HG02759 (cell line): ENCODE measurements around the gene RAP1GAP2.
"Not testable (repeated sequence)": the region's sequence is repeated elsewhere in the genome, so short reads cannot be mapped to it uniquely, and the experiment has no call there.

ENCODE experiments used
- ATAC-seq: cut with Tn5 transposase; IDR thresholded peaks from one replicate; pipeline ENCODE4 v1.9.1; 2021; ENCODE audit warnings: mild to moderate bottlenecking, moderate library complexity; ENCODE audit not compliant: unreplicated experiment

RAP1GAP2 gene

GRCh38 chr17:3012926-3013581 lies 216.8 kb downstream of the RAP1GAP2 start:
- ATAC-seq = peak; percentile 42

DNA sequence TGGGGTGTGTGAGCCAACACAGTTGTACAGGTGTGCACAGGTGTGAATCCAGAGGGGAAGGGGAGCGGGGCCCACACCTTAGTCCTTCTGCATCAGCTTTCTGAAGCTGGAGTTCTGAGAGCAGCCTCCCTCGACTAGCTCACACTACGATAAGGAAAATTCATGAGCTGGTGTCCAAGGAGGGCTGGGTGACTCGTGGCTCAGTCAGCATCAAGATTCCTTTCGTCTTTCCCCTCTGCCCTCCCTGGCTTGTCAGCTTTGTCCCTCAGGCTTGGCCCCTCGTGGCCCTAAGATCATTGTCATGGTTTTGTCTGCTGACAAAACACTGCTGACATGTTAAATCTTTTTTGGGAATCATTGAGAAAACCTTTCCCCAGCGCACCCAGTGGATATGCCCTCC lies 219.7 kb downstream of the RAP1GAP2 start:
- no peak for ATAC-seq

DNA sequence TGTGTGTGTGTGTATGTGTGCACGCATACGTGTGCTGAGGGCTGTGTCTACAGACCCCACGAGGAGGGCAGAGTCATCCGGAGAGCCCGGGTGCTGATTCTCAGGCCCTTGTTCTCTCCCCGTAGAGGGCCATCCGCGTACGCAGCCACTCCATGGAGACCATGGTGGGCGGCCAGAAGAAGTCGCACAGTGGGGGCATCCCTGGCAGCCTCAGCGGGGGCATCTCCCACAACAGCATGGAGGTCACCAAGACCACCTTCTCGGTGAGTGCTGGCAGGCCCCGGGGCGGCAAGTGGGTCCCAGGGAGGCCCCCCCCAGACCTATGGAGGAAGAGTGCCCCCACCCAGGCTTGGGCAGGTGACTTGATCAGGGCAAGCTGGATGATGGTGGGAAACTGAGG lies 221.7 kb downstream of the RAP1GAP2 start:
- no peak for ATAC-seq

DNA sequence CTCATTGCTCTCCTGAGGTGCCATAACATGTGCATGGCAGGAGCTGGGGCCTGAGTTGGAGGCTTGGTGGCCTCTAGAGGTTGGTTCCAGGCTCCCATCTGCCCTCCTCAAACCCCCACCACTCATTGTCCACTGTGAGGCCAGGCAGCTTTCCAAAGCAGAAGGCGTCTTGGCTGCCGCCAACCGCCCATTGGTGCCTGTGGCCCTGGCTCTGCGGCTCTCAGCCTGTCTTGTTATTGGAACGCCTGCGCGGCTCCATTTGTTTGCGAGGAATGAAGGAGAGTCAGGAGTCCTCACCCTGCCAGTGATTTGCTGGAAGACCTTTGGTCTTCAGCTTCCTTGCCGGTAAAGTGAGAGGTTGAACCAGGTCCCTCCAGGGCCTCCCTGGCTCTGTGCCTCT lies 223.5 kb downstream of the RAP1GAP2 start:
- no peak for ATAC-seq

- ATAC-seq = no peak
These were observed 224.1 kb downstream of the RAP1GAP2 start for GRCh38 chr17:3020381-3020780.

DNA sequence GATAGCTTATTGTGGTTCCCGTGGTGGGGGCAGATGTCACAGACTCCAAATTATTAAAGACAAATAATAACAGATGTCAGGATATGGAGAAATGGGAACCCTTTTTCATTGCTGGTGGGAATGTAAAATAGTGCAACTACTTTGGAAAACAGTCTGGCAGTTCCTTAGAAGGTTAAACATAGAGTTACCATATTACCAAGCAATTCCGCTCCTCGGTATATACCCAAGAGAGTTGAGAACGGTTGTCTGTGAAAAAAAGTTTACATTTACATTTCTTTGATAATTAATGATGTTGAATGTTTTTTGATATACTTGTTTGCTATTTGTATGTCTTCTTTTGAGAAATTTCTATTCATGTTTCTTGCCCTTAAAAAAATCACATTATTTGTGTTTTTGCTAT lies 226.0 kb downstream of the RAP1GAP2 start:
- ATAC-seq = no peak

DNA sequence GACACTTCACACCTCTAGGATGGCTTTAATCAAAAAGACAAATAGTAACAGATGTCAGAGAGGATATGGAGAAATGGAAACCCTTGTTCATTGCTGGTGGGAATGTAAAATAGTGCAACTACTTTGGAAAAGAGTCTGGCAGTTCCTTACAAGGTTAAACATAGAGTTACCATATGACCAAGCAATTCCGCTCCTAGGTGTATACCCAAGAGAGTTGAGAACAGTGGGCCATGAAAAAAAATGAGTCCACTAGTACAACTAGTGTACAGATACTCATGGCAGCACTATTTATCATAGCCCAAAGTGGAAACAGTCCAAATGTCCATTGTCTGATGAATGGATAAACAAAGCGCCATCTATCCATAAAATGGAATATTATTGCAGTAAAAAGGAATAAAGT lies 228.1 kb downstream of the RAP1GAP2 start:
- ATAC-seq = no peak

DNA sequence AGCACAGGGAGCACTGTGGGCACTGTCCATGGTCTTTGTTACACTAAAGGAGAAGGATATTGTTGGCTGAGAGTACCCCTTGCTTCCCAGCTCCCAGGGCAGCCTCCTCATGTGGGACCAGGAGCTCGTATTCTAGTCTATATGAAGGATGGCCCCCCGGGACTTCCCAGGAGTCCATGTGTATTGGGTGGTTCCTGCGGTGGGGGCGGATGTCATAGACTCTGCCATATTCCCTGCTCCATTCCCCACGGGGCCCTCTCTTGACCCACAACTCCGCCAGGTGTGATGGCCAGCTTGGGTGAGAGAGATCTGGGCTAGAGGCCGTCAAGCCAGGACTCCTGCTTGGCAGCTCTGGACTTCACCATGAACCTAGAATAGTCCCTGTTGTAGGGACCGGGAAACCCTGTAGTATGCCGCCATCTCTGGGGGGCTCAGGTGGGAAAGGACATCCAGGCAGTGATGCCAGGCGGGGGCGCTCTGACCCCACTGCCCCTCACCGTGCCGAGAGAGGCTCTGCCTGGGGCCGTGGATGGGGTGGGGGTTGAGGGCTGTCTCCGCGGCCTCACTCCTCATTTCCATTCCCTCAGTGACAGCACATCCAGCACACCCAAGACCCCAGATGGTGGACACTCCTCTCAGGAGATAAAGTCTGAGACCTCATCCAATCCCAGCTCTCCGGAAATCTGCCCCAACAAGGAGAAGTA lies 229.3 kb downstream of the RAP1GAP2 start:
- no peak for ATAC-seq

DNA sequence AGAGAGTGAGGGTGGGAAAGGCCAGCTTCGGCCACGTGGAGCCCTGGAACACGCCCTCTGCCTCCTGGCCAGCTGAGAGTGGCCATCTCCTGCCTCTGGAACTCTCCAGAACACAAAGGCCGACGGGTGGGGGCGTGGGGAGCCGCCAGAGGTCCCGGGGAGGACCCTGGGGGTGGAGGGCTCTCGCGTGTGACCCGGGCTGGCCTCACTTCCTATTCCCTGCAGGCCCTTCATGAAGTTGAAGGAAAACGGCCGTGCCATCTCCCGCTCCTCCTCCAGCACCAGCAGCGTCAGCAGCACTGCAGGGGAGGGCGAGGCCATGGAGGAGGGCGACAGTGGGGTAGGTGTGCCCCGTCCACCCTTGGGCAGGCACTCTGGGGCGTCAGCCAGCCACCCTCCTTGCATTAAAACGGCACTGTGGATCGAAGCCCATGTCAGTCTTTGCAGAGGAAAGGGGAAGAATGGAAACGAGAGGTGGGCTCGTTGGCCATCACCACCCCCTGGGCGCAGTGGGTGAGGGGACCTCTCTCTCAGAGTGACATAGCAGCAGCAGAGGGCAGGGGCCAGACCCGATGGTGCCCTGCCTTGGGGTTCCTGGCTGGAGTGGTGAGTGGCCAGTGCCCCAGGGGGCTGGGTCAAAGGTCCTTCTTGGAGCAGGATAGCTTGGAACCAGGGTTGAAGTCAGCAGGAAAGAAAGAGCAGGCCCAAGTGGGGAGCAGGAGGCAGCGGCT lies 230.1 kb downstream of the RAP1GAP2 start:
- ATAC-seq = no peak

- ATAC-seq = no peak
These were observed 230.9 kb downstream of the RAP1GAP2 start for GRCh38 chr17:3026856-3027751.

DNA sequence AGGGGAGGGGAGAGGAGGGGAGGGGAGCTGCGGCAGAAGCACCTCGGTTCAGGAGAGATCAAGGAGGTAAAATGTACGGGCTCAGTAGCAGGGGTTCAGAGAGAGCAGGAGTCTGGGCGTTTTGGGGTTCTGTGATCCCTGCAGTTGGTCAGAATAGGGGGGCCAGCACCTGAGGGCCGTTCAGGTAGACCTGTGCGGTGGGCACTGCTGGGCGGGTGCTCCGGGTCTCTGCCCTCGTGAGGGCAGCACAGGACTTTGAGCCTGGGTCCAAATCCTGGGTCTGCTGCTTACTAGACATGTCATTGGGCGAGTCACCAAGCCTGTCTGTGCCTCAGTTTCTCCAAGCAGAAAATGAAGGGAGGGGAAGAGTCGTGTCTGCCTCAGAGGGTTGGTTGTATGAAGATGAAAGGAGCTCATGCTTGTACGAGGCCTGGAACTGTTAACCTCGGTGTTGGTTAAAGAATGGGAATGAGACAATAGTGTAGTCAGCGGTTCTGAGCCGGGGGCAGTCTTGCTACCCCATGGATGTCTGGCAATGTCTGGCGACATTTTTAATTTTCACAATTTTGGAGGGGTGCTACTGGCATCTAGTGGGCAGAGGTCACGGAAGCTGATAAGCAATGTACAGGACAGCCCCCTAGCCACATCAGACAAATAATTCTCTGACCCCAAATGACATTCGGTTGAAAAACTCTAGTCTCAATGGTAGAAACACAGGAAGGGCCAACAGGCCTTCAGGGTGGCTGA lies 231.7 kb downstream of the RAP1GAP2 start:
- ATAC-seq = no peak

DNA sequence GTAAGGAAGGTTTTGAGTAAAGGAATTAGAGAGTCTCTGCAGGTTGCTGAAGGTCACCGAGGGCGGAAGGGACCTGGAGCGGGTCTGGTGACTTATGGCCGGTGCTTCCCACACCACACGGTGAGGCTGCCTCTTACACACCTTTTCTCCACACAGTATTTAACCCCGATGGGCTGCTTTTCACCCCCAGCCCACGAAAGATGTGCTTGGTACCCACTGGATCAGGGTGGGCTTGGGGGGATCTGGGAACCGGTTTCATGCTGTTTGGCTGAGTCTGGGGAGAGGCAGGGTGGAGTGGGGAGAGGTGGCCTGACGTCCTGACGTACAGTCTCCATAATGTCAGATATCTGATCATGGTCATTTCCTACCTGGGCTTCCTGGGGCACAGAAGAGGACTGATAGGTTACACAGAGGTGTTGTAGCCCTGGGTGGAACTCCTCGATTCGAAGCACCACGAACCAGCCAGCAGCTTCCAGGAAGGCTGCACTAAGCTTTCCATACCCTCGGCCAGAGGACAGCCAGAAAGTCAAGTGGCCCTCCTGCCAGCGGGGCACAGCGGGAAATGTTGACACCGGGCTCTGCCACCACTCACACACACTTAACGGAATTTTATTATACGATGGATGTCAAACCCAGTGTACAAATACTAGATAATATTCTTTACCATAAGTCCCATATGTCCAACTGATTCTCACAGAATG lies 233.1 kb downstream of the RAP1GAP2 start:
- no peak for ATAC-seq

DNA sequence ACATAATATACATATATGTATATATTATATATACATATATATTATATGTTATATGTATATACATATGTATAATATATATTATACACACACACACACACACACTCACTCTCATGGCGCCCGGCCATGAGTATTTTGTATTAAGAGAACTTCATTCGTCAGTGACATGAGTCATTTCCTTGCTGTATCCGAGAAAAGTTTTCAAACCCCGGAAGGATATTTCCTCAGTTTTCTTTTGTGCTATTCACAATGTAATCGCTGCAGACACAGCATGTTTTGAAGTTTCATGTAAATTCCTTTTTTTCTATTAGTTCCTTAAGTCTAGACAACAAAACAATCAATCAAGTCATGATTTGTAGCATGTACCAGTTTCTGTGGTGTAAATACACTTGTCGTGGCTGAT lies 233.9 kb downstream of the RAP1GAP2 start:
- no peak for ATAC-seq

DNA sequence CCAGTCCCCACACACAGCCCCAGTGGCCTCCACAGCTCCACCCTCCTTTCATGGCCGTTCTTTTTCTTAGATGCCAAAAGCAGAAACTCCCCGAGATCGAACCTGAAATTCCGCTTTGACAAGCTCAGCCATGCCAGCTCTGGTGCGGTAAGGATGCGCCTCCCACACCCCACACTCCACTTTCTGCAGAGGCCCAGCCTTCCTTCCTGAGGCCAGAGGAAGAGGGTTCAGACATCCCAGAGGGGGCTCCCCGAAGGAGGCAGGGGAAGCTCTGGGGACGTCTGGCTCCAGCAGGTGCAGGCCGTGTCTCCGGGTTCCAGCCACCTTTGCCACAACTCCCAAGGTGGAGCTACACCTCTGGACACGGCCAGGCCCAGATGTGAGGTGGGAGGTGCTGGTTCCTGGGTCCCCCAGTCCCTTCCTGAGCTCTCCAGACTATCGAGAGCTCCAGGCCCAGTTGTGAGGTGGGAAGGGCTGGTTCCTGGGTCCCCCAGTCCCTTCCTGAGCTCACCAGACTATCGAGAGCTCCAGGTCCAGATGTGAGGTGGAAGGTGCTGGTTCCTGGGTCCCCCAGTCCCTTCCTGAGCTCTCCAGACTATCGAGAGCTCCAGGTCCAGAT lies 234.7 kb downstream of the RAP1GAP2 start:
- not testable (repeated sequence) for ATAC-seq

DNA sequence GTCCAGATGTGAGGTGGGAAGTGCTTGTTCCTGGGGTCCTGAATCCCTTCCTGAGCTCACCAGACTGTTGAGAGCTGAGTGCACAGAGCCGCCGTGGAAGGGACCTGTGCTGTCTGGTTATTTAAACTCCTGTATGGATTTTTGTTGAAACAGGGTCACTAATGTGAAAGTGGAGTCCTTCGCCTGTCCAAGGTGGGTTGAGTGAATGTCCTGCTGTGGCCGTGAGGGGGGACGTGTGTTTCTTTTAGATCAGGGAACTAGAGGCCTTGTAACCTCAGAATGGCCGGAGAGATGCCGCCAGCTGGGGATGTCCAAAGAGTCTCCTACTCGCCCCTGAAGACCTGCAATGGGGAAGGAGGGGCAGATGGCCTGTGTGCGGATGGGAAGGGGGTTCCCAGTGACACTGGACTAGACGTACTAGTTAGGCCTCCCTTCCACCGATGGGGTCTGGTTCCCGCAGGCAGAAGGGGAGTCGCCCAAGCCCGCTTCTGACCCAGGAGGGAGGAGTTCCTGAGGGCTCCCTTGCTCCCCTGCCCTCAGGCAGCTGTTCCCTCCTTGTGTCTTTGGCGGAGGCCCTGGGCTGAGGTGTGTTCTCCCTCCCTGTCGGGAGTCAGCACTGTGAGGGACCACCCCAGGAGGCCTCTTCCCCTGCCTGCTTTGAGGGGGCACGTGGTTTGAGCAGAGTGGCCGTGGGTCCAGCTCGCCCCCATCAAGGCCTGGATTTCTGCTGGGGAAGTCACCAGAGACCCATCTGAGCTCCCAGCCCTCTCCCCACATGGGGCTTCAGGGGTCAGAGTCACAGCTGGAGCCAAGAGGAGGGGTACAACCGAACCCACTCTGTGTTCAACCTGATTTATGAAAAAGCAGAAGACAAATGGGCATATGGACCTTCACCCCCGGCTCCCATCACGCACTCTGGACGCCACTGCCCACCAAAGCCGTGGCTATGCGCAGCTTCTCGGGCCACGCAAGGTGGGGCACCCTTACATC lies 236.3 kb downstream of the RAP1GAP2 start:
- no peak for ATAC-seq

- ATAC-seq = no peak
These were observed 237.0 kb downstream of the RAP1GAP2 start for GRCh38 chr17:3033248-3033640.

DNA sequence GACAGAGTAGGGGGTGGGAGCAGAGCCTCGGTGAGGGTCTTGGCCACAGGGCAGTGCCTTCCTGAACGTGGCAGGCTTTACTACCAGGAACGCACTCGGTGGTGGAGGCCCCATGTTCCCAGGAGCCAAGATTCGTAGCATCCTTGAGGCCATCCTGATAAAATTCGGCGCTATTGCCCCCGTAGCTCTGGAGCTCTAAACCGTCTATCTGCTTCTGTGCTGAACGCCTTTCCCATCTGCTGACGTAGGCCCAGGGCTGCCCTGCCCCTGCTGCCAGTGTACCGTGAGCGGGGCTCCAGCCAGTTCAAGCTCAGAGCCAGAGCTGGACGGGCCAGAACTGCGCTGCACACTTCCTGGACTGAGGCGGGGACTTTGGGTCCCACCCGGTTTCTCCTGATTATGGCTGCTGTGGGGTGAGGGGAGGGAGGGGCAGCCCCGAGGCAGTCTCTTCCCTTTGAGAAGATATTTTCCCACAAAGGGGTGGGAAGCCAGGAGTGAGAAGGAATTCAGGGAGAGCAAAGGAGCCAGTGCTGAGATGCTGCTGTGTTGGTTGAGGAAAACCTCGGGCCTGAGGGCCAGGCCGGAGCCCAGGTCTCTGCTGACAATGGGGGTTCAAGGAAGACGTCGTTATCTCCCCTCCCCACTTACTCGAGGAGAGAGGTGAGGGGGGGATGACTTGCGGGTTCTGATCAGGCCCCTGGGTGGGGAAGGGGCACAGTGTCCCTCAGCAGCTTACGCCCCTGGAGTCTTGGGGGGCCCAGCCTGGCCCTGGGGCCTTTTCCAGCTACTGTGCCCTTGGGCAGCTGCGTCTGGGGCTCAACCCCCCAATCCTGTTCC lies 237.7 kb downstream of the RAP1GAP2 start:
- no peak for ATAC-seq
